HL-60 (cell line): Measurements from ENCODE around the gene RPS6KL1.

Experiments
- GABPA ChIP-seq: IDR thresholded peaks from 2 replicates; pipeline ENCODE4 v1.6.1; 2012; ENCODE audit warnings: low read depth
- POLR2AphosphoS5 ChIP-seq: IDR thresholded peaks from 2 replicates; pipeline ENCODE4 v1.6.1; 2012; ENCODE audit warnings: low read depth
- SPI1 ChIP-seq: IDR thresholded peaks from 2 replicates; pipeline ENCODE4 v1.6.1; 2012; ENCODE audit warnings: low read depth, mild to moderate bottlenecking, borderline replicate concordance
- TF ChIP-seq, protein P1 (sequence below): IDR thresholded peaks from one replicate; pipeline ENCODE4 v1.5.1; 2011; ENCODE audit warnings: low read length, control low read depth, inconsistent platforms; ENCODE audit not compliant: insufficient read depth
- TF ChIP-seq, protein P2 (sequence below): IDR thresholded peaks from 2 replicates; pipeline ENCODE4 v1.6.1; 2012; ENCODE audit warnings: low read depth; ENCODE audit not compliant: insufficient replicate concordance

DNA sequence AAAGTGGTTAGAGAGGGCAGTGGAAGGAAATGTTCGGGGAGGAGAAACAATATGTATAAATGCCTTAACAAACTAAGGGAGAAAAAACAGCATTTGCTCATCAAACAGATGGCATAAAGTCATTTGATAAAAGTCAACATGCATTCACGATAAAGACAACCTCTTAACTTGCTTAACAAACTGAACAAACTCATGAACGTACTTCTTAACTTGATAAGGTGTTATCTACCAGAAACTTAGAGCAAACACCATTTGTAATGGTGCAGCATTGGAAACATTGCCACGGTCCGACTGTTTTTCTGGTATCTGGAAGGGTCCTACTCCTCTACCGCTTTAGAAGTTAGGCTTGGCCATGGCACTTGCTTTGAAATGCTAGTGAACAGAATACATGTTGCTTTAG, 4.2 kb upstream of the RPS6KL1 start:
- TF ChIP-seq GABPA, result no peak
- TF ChIP-seq, protein P1, sequence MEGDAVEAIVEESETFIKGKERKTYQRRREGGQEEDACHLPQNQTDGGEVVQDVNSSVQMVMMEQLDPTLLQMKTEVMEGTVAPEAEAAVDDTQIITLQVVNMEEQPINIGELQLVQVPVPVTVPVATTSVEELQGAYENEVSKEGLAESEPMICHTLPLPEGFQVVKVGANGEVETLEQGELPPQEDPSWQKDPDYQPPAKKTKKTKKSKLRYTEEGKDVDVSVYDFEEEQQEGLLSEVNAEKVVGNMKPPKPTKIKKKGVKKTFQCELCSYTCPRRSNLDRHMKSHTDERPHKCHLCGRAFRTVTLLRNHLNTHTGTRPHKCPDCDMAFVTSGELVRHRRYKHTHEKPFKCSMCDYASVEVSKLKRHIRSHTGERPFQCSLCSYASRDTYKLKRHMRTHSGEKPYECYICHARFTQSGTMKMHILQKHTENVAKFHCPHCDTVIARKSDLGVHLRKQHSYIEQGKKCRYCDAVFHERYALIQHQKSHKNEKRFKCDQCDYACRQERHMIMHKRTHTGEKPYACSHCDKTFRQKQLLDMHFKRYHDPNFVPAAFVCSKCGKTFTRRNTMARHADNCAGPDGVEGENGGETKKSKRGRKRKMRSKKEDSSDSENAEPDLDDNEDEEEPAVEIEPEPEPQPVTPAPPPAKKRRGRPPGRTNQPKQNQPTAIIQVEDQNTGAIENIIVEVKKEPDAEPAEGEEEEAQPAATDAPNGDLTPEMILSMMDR, result no peak
- TF ChIP-seq, protein P2, sequence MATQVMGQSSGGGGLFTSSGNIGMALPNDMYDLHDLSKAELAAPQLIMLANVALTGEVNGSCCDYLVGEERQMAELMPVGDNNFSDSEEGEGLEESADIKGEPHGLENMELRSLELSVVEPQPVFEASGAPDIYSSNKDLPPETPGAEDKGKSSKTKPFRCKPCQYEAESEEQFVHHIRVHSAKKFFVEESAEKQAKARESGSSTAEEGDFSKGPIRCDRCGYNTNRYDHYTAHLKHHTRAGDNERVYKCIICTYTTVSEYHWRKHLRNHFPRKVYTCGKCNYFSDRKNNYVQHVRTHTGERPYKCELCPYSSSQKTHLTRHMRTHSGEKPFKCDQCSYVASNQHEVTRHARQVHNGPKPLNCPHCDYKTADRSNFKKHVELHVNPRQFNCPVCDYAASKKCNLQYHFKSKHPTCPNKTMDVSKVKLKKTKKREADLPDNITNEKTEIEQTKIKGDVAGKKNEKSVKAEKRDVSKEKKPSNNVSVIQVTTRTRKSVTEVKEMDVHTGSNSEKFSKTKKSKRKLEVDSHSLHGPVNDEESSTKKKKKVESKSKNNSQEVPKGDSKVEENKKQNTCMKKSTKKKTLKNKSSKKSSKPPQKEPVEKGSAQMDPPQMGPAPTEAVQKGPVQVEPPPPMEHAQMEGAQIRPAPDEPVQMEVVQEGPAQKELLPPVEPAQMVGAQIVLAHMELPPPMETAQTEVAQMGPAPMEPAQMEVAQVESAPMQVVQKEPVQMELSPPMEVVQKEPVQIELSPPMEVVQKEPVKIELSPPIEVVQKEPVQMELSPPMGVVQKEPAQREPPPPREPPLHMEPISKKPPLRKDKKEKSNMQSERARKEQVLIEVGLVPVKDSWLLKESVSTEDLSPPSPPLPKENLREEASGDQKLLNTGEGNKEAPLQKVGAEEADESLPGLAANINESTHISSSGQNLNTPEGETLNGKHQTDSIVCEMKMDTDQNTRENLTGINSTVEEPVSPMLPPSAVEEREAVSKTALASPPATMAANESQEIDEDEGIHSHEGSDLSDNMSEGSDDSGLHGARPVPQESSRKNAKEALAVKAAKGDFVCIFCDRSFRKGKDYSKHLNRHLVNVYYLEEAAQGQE, result no peak
- TF ChIP-seq POLR2AphosphoS5, result no peak
- TF ChIP-seq SPI1, result no peak
